Stimulated activated CD8-positive, alpha-beta memory T cell treated with anti-CD3 and anti-CD28 coated beads, Interleukin-15, amount 100 ng/mL, for 4 hours (primary cell): ENCODE data around the gene KREMEN2.

Experiments used
- DNase-seq, 2 donors: peaks; one replicate each; pipeline ENCODE4 v3.0.0-alpha.2; 2020; ENCODE audit warnings: low read depth in 2 of 2

KREMEN2 gene

GRCh38 chr16:2964475-2965336 is 631 bp downstream of the KREMEN2 start:
- no peak for DNase-seq

GRCh38 chr16:2966043-2966807 is 2.1 kb downstream of the KREMEN2 start:
- DNase-seq, result no peak

- no peak for DNase-seq
These were observed 2.7 kb downstream of the KREMEN2 start for GRCh38 chr16:2966808-2967191.

- DNase-seq, result no peak
These were observed 3.1 kb downstream of the KREMEN2 start for GRCh38 chr16:2967211-2967631.

- no peak for DNase-seq
These were observed 3.7 kb downstream of the KREMEN2 start for GRCh38 chr16:2967721-2968161.

- DNase-seq, result no peak
These were observed 4.3 kb downstream of the KREMEN2 start for GRCh38 chr16:2968368-2968737.

- DNase-seq, result peak; percentile 36 to 59
These were observed 4.9 kb downstream of the KREMEN2 start, which contains the start of gene PAQR4 for GRCh38 chr16:2968738-2969544. PAQR4 (plus strand) TSS chr16:2969348; CDS start chr16:2969675, 327 bp downstream.

GRCh38 chr16:2969545-2970521 is 5.8 kb downstream of the KREMEN2 start:
- DNase-seq, result peak in 1 of 2 donors; percentile 43

- DNase-seq, result no peak
These were observed 6.5 kb downstream of the KREMEN2 start for GRCh38 chr16:2970563-2970962.

- no peak for DNase-seq
These were observed 7.3 kb downstream of the KREMEN2 start for GRCh38 chr16:2971134-2971984.

GRCh38 chr16:2971985-2972784 is 8.1 kb downstream of the KREMEN2 start:
- DNase-seq, result no peak

- no peak for DNase-seq
These were observed 9.0 kb downstream of the KREMEN2 start for GRCh38 chr16:2973093-2973492.

GRCh38 chr16:2973605-2974318 is 9.7 kb downstream of the KREMEN2 start:
- DNase-seq, result no peak

- DNase-seq, result no peak
These were observed 10.4 kb downstream of the KREMEN2 start for GRCh38 chr16:2974319-2975056.

GRCh38 chr16:2975161-2975795 is 11.2 kb downstream of the KREMEN2 start:
- DNase-seq, result no peak

- DNase-seq, result no peak
These were observed 12.1 kb downstream of the KREMEN2 start for GRCh38 chr16:2976201-2976600.

- DNase-seq, result no peak
These were observed 12.6 kb downstream of the KREMEN2 start for GRCh38 chr16:2976673-2977072.
